Right lobe of liver (tissue), 4 donors: ENCODE results near the gene ADM.

ENCODE experiments used
- CTCF ChIP-seq, 4 donors: fragments of 200-600 bp in 3 of 4; fragments of 450-650 bp in 1 of 4; IDR thresholded peaks; one replicate each; pipeline versions ENCODE4 v1.5.1 to v1.8.0; 2016 to 2022; ENCODE audit warnings: antibody characterized with exemption in 4 of 4, mild to moderate bottlenecking in 2 of 4
- POLR2A ChIP-seq: fragments of 450-650 bp; IDR thresholded peaks from one replicate; pipeline ENCODE4 v1.6.1; 2017; ENCODE audit warnings: antibody characterized with exemption, mild to moderate bottlenecking
- donor health status: DM: no; HTN: no; CAD: no.
- donor health status: DM: no; HTN: no; CAD: no.
- donor health status: DM: no; HTN: yes; CAD: no.

GRCh38 chr11:10287766-10288715 lies 16.8 kb upstream of the ADM start:
- TF ChIP-seq CTCF (IDR thresholded peaks at IDR 0.05) (no peak), POLR2A (no peak)
